Loucy (cell line): Measurements from ENCODE around the gene RASA4.
"Not testable (repeated sequence)": the region's sequence is repeated elsewhere in the genome, so short reads cannot be mapped to it uniquely, and the experiment has no call there.

Experiments
- EZH2phosphoT487 ChIP-seq: fragments of 200-600 bp; IDR thresholded peaks from 2 replicates; pipeline ENCODE4 v1.6.1; 2018; ENCODE audit warnings: antibody characterized with exemption, mild to moderate bottlenecking, moderate library complexity, borderline replicate concordance
- TF ChIP-seq, protein P1 (sequence below): fragments of 200-600 bp; sonication (generic); conservative IDR thresholded peaks from 2 replicates; pipeline ENCODE4 v1.5.1; 2014; ENCODE audit warnings: mild to moderate bottlenecking, antibody characterized with exemption, low read length

DNA sequence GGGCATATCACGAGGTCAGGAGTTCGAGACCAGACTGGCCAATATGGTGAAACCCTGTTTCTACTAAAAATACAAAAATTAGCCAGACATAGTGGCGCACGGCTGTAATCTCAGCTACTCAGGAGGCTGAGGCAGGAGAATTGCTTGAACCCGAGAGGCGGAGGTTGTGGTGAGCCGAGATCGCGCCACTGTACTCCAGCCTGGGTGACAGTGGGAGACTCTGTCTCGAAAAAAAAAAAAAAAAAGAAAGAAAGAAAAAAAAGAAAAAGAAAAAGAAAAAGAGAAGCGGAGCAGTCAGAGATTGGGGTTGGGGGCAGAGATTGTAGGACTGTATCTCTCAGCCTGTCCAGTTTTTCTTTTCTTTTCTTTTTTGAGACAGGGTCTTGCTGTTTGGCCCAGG, 73.8 kb downstream of the RASA4 start:
- TF ChIP-seq, protein P1, sequence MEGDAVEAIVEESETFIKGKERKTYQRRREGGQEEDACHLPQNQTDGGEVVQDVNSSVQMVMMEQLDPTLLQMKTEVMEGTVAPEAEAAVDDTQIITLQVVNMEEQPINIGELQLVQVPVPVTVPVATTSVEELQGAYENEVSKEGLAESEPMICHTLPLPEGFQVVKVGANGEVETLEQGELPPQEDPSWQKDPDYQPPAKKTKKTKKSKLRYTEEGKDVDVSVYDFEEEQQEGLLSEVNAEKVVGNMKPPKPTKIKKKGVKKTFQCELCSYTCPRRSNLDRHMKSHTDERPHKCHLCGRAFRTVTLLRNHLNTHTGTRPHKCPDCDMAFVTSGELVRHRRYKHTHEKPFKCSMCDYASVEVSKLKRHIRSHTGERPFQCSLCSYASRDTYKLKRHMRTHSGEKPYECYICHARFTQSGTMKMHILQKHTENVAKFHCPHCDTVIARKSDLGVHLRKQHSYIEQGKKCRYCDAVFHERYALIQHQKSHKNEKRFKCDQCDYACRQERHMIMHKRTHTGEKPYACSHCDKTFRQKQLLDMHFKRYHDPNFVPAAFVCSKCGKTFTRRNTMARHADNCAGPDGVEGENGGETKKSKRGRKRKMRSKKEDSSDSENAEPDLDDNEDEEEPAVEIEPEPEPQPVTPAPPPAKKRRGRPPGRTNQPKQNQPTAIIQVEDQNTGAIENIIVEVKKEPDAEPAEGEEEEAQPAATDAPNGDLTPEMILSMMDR, result not testable (repeated sequence)
- TF ChIP-seq EZH2phosphoT487, result not testable (repeated sequence)
